ENCODE measurements around the gene NACC1. TPM values are rescaled to one million over a fixed set of nuclear protein-coding genes. Genes with fewer than 3 reads are reported as not detected.

Gene NACC1
- total and polyA plus RNA-seq, 2 donors from 2014 or later: 16.7 to 46.1 TPM

DNA sequence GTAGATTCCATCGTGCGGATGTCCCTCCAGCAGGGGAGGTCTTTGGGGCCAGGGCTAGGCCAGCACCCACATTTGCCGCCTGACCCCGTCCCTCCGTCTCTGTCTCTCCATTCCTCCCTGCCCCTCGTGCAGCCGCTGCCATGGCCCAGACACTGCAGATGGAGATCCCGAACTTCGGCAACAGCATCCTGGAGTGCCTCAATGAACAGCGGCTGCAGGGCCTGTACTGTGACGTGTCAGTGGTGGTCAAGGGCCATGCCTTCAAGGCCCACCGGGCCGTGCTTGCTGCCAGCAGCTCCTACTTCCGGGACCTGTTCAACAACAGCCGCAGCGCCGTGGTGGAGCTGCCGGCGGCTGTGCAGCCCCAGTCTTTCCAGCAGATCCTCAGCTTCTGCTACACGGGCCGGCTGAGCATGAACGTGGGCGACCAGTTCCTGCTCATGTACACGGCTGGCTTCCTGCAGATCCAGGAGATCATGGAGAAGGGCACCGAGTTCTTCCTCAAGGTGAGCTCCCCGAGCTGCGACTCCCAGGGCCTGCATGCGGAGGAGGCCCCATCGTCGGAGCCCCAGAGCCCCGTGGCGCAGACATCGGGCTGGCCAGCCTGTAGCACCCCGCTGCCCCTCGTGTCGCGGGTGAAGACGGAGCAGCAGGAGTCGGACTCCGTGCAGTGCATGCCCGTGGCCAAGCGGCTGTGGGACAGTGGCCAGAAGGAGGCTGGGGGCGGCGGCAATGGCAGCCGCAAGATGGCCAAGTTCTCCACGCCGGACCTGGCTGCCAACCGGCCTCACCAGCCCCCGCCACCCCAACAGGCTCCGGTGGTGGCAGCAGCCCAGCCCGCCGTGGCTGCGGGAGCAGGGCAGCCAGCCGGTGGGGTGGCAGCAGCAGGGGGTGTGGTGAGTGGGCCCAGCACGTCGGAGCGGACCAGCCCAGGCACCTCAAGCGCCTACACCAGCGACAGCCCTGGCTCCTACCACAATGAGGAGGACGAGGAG is 17.3 kb downstream of the NACC1 start:
- Histone ChIP-seq H3K36me3 (ENCODE audit: control insufficient read depth in 2 of 3, insufficient read depth in 3 of 3, low read length in 3 of 3) (peaks cover 0 to 14% (median 6%) of the 10 kb centered on the region in 3 donors), H3K9ac (ENCODE audit: low read length in 3 of 3) (no peak overlapping the region), H3K4me1 (ENCODE audit: control insufficient read depth in 2 of 3, insufficient read depth in 2 of 3, low read depth in 1 of 3, low read length in 3 of 3) (no peaks in the 10 kb centered on the region), H3K9me3 (ENCODE audit: control insufficient read depth in 2 of 3, insufficient read depth in 1 of 3, low read length in 3 of 3) (no peaks in the 10 kb centered on the region), H3K27ac (ENCODE audit: low read depth in 2 of 2, low read length in 2 of 2) (no peak overlapping the region), H3K27me3 (ENCODE audit: control insufficient read depth, insufficient read depth, low read length) (no peaks in the 10 kb centered on the region), H3K4me3 (ENCODE audit: low read length in 3 of 3) (no peak overlapping the region)
- intact Hi-C loops (cut with DNase I): no loop called here
- DNase-seq: no peak
- FAIRE-seq: no peak
- TF ChIP-seq, protein P1, sequence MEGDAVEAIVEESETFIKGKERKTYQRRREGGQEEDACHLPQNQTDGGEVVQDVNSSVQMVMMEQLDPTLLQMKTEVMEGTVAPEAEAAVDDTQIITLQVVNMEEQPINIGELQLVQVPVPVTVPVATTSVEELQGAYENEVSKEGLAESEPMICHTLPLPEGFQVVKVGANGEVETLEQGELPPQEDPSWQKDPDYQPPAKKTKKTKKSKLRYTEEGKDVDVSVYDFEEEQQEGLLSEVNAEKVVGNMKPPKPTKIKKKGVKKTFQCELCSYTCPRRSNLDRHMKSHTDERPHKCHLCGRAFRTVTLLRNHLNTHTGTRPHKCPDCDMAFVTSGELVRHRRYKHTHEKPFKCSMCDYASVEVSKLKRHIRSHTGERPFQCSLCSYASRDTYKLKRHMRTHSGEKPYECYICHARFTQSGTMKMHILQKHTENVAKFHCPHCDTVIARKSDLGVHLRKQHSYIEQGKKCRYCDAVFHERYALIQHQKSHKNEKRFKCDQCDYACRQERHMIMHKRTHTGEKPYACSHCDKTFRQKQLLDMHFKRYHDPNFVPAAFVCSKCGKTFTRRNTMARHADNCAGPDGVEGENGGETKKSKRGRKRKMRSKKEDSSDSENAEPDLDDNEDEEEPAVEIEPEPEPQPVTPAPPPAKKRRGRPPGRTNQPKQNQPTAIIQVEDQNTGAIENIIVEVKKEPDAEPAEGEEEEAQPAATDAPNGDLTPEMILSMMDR (IDR thresholded peaks at IDR 0.05; ENCODE audit: borderline replicate concordance, extremely low read depth, insufficient read depth): no peak

DNA sequence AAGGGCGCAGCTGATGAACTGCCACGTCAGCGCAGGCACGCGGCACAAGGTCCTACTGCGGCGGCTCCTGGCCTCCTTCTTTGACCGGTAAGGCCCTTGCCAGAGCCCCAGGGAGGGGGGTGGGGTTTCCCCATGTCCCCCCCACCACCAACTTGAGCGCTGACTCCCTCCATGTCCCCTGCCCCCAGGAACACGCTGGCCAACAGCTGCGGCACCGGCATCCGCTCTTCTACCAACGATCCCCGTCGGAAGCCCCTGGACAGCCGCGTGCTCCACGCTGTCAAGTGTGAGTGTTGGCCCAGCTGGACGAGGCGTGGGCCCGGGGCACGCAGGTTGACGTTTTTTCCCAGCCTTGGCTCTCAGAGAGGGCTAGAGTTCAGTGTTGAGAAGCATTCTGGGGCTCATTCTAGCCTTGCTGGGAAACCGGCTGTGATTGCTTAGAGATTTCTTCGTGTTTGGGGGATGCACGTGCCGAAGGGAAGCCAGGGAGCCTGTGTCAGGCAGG is 19.3 kb downstream of the NACC1 start:
- FAIRE-seq: no peak
- Histone ChIP-seq H3K9me3 (ENCODE audit: control insufficient read depth in 2 of 3, insufficient read depth in 1 of 3, low read length in 3 of 3) (no peaks in the 10 kb centered on the region), H3K27ac (ENCODE audit: low read depth in 2 of 2, low read length in 2 of 2) (no peak overlapping the region), H3K27me3 (ENCODE audit: control insufficient read depth, insufficient read depth, low read length) (no peaks in the 10 kb centered on the region), H3K4me1 (ENCODE audit: control insufficient read depth in 2 of 3, insufficient read depth in 2 of 3, low read depth in 1 of 3, low read length in 3 of 3) (no peaks in the 10 kb centered on the region), H3K9ac (ENCODE audit: low read length in 3 of 3) (no peak overlapping the region), H3K36me3 (ENCODE audit: control insufficient read depth in 2 of 3, insufficient read depth in 3 of 3, low read length in 3 of 3) (peaks cover 0 to 14% (median 6%) of the 10 kb centered on the region in 3 donors), H3K4me3 (ENCODE audit: low read length in 3 of 3) (no peak overlapping the region)
- TF ChIP-seq, protein P1 (IDR thresholded peaks at IDR 0.05; ENCODE audit: borderline replicate concordance, extremely low read depth, insufficient read depth): no peak
- DNase-seq: no peak
- intact Hi-C loops (cut with DNase I): no loop called here

DNA sequence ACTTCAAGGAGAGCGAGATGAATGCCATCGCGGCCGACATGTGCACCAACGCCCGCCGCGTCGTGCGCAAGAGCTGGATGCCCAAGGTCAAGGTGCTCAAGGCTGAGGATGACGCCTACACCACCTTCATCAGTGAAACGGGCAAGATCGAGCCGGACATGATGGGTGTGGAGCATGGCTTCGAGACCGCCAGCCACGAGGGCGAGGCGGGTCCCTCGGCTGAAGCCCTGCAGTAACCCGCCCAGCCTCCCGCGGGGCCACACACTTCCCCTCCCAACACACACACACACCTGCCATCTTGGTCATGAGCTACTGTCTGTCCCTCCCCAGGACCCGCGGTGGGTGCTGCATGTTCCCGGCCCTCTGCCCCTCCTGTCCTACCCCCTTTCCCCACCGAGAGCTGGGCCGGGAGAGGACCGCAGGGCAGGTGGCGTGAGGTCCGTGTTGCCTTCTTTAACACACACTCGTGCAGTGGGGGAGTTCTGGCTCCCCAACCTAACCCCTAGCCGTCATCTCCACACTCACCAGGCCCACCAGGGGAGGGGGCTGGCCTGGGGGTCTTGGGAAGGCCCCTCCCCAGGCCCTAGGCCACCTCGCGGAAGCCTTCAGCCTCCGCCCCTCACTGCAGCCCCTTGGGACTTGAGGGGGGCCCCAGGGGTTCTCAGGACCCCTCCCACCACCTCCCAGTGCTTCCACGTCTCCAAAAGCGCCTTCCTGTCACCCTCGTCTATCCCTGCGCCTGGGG is 20.3 kb downstream of the NACC1 start:
- Histone ChIP-seq H3K4me1 (ENCODE audit: control insufficient read depth in 2 of 3, insufficient read depth in 2 of 3, low read depth in 1 of 3, low read length in 3 of 3) (no peaks in the 10 kb centered on the region), H3K27ac (ENCODE audit: low read depth in 2 of 2, low read length in 2 of 2) (no peak overlapping the region), H3K9ac (ENCODE audit: low read length in 3 of 3) (no peak overlapping the region), H3K9me3 (ENCODE audit: control insufficient read depth in 2 of 3, insufficient read depth in 1 of 3, low read length in 3 of 3) (no peaks in the 10 kb centered on the region), H3K27me3 (ENCODE audit: control insufficient read depth, insufficient read depth, low read length) (no peaks in the 10 kb centered on the region), H3K36me3 (ENCODE audit: control insufficient read depth in 2 of 3, insufficient read depth in 3 of 3, low read length in 3 of 3) (peaks cover 0 to 14% (median 6%) of the 10 kb centered on the region in 3 donors), H3K4me3 (ENCODE audit: low read length in 3 of 3) (no peak overlapping the region)
- DNase-seq: no peak
- intact Hi-C loops (cut with DNase I): no loop called here
- no peak for FAIRE-seq
- TF ChIP-seq, protein P1 (IDR thresholded peaks at IDR 0.05; ENCODE audit: borderline replicate concordance, extremely low read depth, insufficient read depth): no peak

Measured in kidney (tissue), 14 donors.